Neural cell (in vitro differentiated cells): Measurements from ENCODE around the gene GAGE10. TPM values are rescaled to one million over a fixed set of nuclear protein-coding genes. Genes with fewer than 3 reads are reported as not detected.

Experiments
- H2AFZ ChIP-seq: fragments of 200-600, 300-800 bp; sonication (generic), shearing (Covaris generic); 2 replicates; pipeline ENCODE4 v1.6.0; 2014; ENCODE audit warnings: low read depth, mild to moderate bottlenecking, antibody characterized with exemption, low read length, moderate library complexity
- H3F3A ChIP-seq: fragments of 200-600 bp; shearing (Covaris generic); 2 replicates; pipeline ENCODE4 v1.6.1; 2016; ENCODE audit warnings: mild to moderate bottlenecking, moderate library complexity, mixed read lengths, antibody characterized with exemption, low read length; ENCODE audit not compliant: insufficient read depth, poor library complexity, severe bottlenecking
- H3K27ac ChIP-seq: fragments of 200-600, 300-800 bp; sonication (generic), shearing (Covaris generic); 2 replicates; pipeline ENCODE4 v1.5.1; 2014; ENCODE audit warnings: mild to moderate bottlenecking, low read length, moderate library complexity
- H3K27me3 ChIP-seq: fragments of 300-800, 200-600 bp; sonication (generic), shearing (Covaris generic); 2 replicates; pipeline ENCODE4 v1.6.0; 2014; ENCODE audit warnings: mild to moderate bottlenecking, low read depth, low read length, moderate library complexity; ENCODE audit not compliant: insufficient read depth
- H3K36me3 ChIP-seq: fragments of 300-800, 200-600 bp; sonication (generic), shearing (Covaris generic); 2 replicates; pipeline ENCODE4 v1.5.1; 2014; ENCODE audit warnings: mild to moderate bottlenecking, antibody characterized with exemption, low read length, moderate library complexity; ENCODE audit not compliant: insufficient read depth
- H3K4me2 ChIP-seq: fragments of 300-800, 200-600 bp; sonication (generic), shearing (Covaris generic); 2 replicates; pipeline ENCODE4 v1.6.0; 2014; ENCODE audit warnings: mild to moderate bottlenecking, low read length
- H3K4me3 ChIP-seq: fragments of 300-800, 200-600 bp; sonication (generic), shearing (Covaris generic); 2 replicates; pipeline ENCODE4 v1.5.1; 2014; ENCODE audit warnings: mild to moderate bottlenecking, low read length, moderate library complexity
- H3K79me2 ChIP-seq: fragments of 200-600 bp; shearing (Covaris generic); replicated peaks from 2 replicates; pipeline ENCODE4 v1.6.0; 2014; ENCODE audit warnings: mild to moderate bottlenecking, low read length, moderate library complexity; ENCODE audit not compliant: insufficient read depth
- H3K9ac ChIP-seq: fragments of 300-800, 200-600 bp; sonication (generic), shearing (Covaris generic); 2 replicates; pipeline ENCODE4 v1.6.1; 2016; ENCODE audit warnings: mild to moderate bottlenecking, low read length, mixed read lengths
- H3K9me2 ChIP-seq: fragments of 200-600 bp; shearing (Covaris generic); 2 replicates; pipeline ENCODE4 v1.6.1; 2016; ENCODE audit warnings: mild to moderate bottlenecking, low read length, mixed read lengths; ENCODE audit not compliant: insufficient read depth
- H3K9me3 ChIP-seq: fragments of 200-600, 300-800 bp; sonication (generic), shearing (Covaris generic); 2 replicates; pipeline ENCODE4 v1.6.1; 2016; ENCODE audit warnings: mild to moderate bottlenecking, mixed run types, low read length, moderate library complexity, mixed read lengths
- H4K20me1 ChIP-seq: fragments of 200-600 bp; shearing (Covaris generic); 2 replicates; pipeline ENCODE4 v1.6.1; 2016; ENCODE audit warnings: mild to moderate bottlenecking, mixed run types; ENCODE audit not compliant: insufficient read depth
- CTCF ChIP-seq: fragments of 450-650 bp; IDR thresholded peaks from 2 replicates; pipeline ENCODE4 v1.5.1; 2014; ENCODE audit warnings: antibody characterized with exemption, mild to moderate bottlenecking, moderate library complexity; ENCODE audit not compliant: poor library complexity, severe bottlenecking
- EP300 ChIP-seq: fragments of 450-650 bp; conservative IDR thresholded peaks from 2 replicates; pipeline ENCODE4 v1.6.1; 2014; ENCODE audit warnings: antibody characterized with exemption, mild to moderate bottlenecking, moderate library complexity; ENCODE audit not compliant: poor library complexity, severe bottlenecking
- EZH2 ChIP-seq: fragments of 200-600, 300-800 bp; shearing (Covaris generic), sonication (generic); IDR thresholded peaks from 2 replicates; pipeline ENCODE4 v1.6.1; 2014; ENCODE audit warnings: antibody characterized with exemption, low read length, borderline replicate concordance, mild to moderate bottlenecking; ENCODE audit not compliant: insufficient read depth, poor library complexity, severe bottlenecking
- MXI1 ChIP-seq: fragments of 450-650 bp; conservative IDR thresholded peaks from 2 replicates; pipeline ENCODE4 v1.6.1; 2014; ENCODE audit warnings: antibody characterized with exemption, mild to moderate bottlenecking; ENCODE audit not compliant: poor library complexity, severe bottlenecking
- POLR2AphosphoS5 ChIP-seq: IDR thresholded peaks from 2 replicates; pipeline ENCODE4 v1.6.1; 2012
- RAD21 ChIP-seq: fragments of 450-650 bp; conservative IDR thresholded peaks from 2 replicates; pipeline ENCODE4 v1.6.1; 2014; ENCODE audit warnings: antibody characterized with exemption, mild to moderate bottlenecking, moderate library complexity
- REST ChIP-seq: IDR thresholded peaks from 2 replicates; pipeline ENCODE4 v1.6.1; 2012; ENCODE audit warnings: borderline replicate concordance
- SMC3 ChIP-seq: fragments of 450-650 bp; conservative IDR thresholded peaks from 2 replicates; pipeline ENCODE4 v1.6.1; 2014; ENCODE audit warnings: antibody characterized with exemption, mild to moderate bottlenecking, moderate library complexity; ENCODE audit not compliant: poor library complexity
- TAF1 ChIP-seq: IDR thresholded peaks from 2 replicates; pipeline ENCODE4 v1.6.1; 2012; ENCODE audit warnings: low read depth
- polyA plus RNA-seq: library from polyadenylated mRNA; depleted of rRNA; stranded (reverse); fragments of >200 nt; gene quantifications from 2 replicates; pipeline ENCODE4 v1.2.3, GENCODE V29; 2014

GAGE10 gene
- polyA plus RNA-seq, 1 donor from 2014 or later = not detected

DNA sequence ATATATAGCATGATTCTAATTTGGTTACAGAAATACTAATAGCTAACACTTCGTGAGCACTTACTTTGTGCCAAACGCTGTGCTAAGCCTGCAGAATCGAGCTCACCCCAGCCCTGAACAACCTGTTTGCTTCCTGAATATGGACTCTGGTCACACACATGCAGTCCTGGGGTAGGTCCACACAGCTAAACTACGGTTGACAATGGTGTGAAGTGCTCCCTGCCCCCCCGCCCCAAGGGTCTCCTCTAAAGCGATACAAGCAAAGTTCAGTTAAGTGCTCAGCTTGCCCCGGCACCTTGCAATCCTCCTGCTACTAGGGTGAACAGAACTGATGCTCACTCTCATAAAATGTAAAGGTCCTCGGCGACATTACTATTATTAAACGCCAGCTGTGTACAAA, 39.8 kb upstream of the GAGE10 start:
- Histone ChIP-seq H2AFZ (no peak overlapping the region), H3K9ac (no peak overlapping the region), H4K20me1 (no peaks in the 10 kb centered on the region), H3K9me3 (no peaks in the 10 kb centered on the region), H3K4me2 (no peak overlapping the region), H3K4me3 (no peak overlapping the region), H3K27ac (no peak overlapping the region), H3F3A (no peaks in the 10 kb centered on the region), H3K27me3 (no peaks in the 10 kb centered on the region), H3K79me2 (no peaks in the 10 kb centered on the region), H3K9me2 (no peaks in the 10 kb centered on the region), H3K36me3 (no peaks in the 10 kb centered on the region)
- TF ChIP-seq REST (no peak), RAD21 (no peak), TAF1 (no peak), EP300 (no peak), SMC3 (no peak), EZH2 (no peak), CTCF (no peak)

- no peak within 1 kb of the TSS for H3K4me3 ChIP-seq
- no peak within 1 kb of the TSS for H3K4me2 ChIP-seq
- H2AFZ ChIP-seq = no peak within 1 kb of the TSS
- no peak within 1 kb of the TSS for H3K9ac ChIP-seq
- no peaks in the 10 kb centered on the region for H3K36me3 ChIP-seq
- no peaks in the 10 kb centered on the region for H3F3A ChIP-seq
- H3K9me3 ChIP-seq = no peaks in the 10 kb centered on the region
- no peaks in the 10 kb centered on the region for H3K79me2 ChIP-seq
- TF ChIP-seq CTCF (no peak), RAD21 (no peak), REST (no peak), EP300 (no peak), EZH2 (no peak), TAF1 (no peak), SMC3 (no peak), MXI1 (no peak), POLR2AphosphoS5 (no peak)
- H3K27me3 ChIP-seq = no peaks in the 10 kb centered on the region
- no peak within 1 kb of the TSS for H3K27ac ChIP-seq
- no peaks in the 10 kb centered on the region for H4K20me1 ChIP-seq
- no peaks in the 10 kb centered on the region for H3K9me2 ChIP-seq
These were observed 39.0 kb upstream of the GAGE10 start, which contains the start of gene FOXP3 for GRCh38 chrX:49264460-49264859. TSS of gene FOXP3 (minus strand) at chrX:49264710. CDS start at chrX:49258505, 6,205 bp downstream.
